Smooth muscle cell (in vitro differentiated cells): ENCODE measurements around the gene GATAD2A. TPM values are rescaled to one million over a fixed set of nuclear protein-coding genes. Genes with fewer than 3 reads are reported as not detected.
A peak's percentile ranks its signal among the peaks of the same experiment; 100 is the strongest.

Experiments used
- DNase-seq: peaks from one replicate; lab custom pipeline; 2025; ENCODE audit not compliant: unreplicated experiment; lab: John Stamatoyannopoulos, UW
- H2AFZ ChIP-seq: fragments of 200-600 bp; sonication (generic); 2 replicates; pipeline ENCODE4 v1.6.0; 2016; ENCODE audit warnings: antibody characterized with exemption, low read depth, mild to moderate bottlenecking
- H3F3A ChIP-seq: fragments of 200-600 bp; sonication (generic); 2 replicates; pipeline ENCODE4 v1.6.0; 2017; ENCODE audit warnings: antibody characterized with exemption, low read depth
- H3K27ac ChIP-seq: fragments of 200-600 bp; sonication (generic); 2 replicates; pipeline ENCODE4 v1.5.1; 2016; ENCODE audit warnings: low read depth, mild to moderate bottlenecking
- H3K27me3 ChIP-seq: fragments of 200-600 bp; sonication (generic); 2 replicates; pipeline ENCODE4 v1.6.1; 2016; ENCODE audit warnings: low read depth, mild to moderate bottlenecking
- H3K36me3 ChIP-seq: fragments of 200-600 bp; sonication (generic); 2 replicates; pipeline ENCODE4 v1.5.1; 2016; ENCODE audit warnings: low read depth
- H3K4me1 ChIP-seq: fragments of 200-600 bp; sonication (generic); 2 replicates; pipeline ENCODE4 v1.5.1; 2016; ENCODE audit warnings: low read depth
- H3K4me2 ChIP-seq: fragments of 200-600 bp; sonication (generic); 2 replicates; pipeline ENCODE4 v1.6.0; 2016; ENCODE audit warnings: mild to moderate bottlenecking
- H3K4me3 ChIP-seq: fragments of 200-600 bp; sonication (generic); 2 replicates; pipeline ENCODE4 v1.5.1; 2016; ENCODE audit warnings: mild to moderate bottlenecking
- H3K79me2 ChIP-seq: fragments of 200-600 bp; sonication (generic); 2 replicates; pipeline ENCODE4 v1.6.0; 2016; ENCODE audit warnings: low read depth, mild to moderate bottlenecking
- H3K9ac ChIP-seq: fragments of 200-600 bp; sonication (generic); 2 replicates; pipeline ENCODE4 v1.6.0; 2016; ENCODE audit warnings: low read depth
- H3K9me3 ChIP-seq: fragments of 200-600 bp; sonication (generic); replicated peaks from 2 replicates; pipeline ENCODE4 v1.5.1; 2016; ENCODE audit warnings: low read depth
- H4K20me1 ChIP-seq: fragments of 200-600 bp; sonication (generic); 2 replicates; pipeline ENCODE4 v1.6.0; 2016; ENCODE audit warnings: low read depth
- CTCF ChIP-seq: fragments of 200-600 bp; sonication (generic); IDR thresholded peaks from 2 replicates; pipeline ENCODE4 v1.5.1; 2017; ENCODE audit warnings: borderline replicate concordance, mild to moderate bottlenecking, antibody characterized with exemption; ENCODE audit not compliant: insufficient read depth, poor library complexity, severe bottlenecking
- WGBS: methylation state at CpG from one replicate; pipeline ENCODE4 v1.1.7; 2016; ENCODE audit warnings: low lambda C conversion rate; 5-methylcytosine and 5-hydroxymethylcytosine counted together
- polyA plus RNA-seq: library from polyadenylated mRNA; unstranded; fragments of >200 nt; fragmentation: Nextera tagmentation; extraction: Ambion mirVana; gene quantifications from 2 replicates; pipeline ENCODE4 v1.2.1, GENCODE V29; 2016
- total RNA-seq: library from RNA; depleted of rRNA; stranded (reverse); fragments of >200 nt; gene quantifications from 2 replicates; pipeline ENCODE4 v1.2.3, GENCODE V29; 2014

GATAD2A gene
- total and polyA plus RNA-seq, 2 experiments from 2014 or later = 26.8 to 27.0 TPM

- Histone ChIP-seq H2AFZ (no peak overlapping the region), H3F3A (no peaks in the 10 kb centered on the region), H3K36me3 (no peaks in the 10 kb centered on the region), H3K9ac (no peak overlapping the region), H3K27ac (no peak overlapping the region), H3K9me3 (no peaks in the 10 kb centered on the region), H4K20me1 (peaks cover 11% of the 10 kb centered on the region), H3K4me1 (peaks cover 9% of the 10 kb centered on the region), H3K27me3 (no peaks in the 10 kb centered on the region), H3K4me3 (no peak overlapping the region), H3K79me2 (peaks cover 32% of the 10 kb centered on the region), H3K4me2 (no peak overlapping the region)
- TF ChIP-seq CTCF = no peak
- WGBS = 97% methylated on average over 40 of the region's 46 CpGs
- DNase-seq = no peak
Measured at GRCh38 chr19:19514215-19514657, 108.8 kb downstream of the GATAD2A start.

GRCh38 chr19:19514881-19515641, 109.6 kb downstream of the GATAD2A start, which contains the start of gene TSSK6:
TSSK6 (minus strand) TSS chr19:19515548; CDS start chr19:19515427, 121 bp downstream.
- no peak for DNase-seq
- H3F3A ChIP-seq = no peaks in the 10 kb centered on the region
- 98% methylated on average over 59 of the region's 74 CpGs for WGBS
- H2AFZ ChIP-seq = peak within 1 kb of the TSS; percentile 56
- H3K36me3 ChIP-seq = no peaks in the 10 kb centered on the region
- peak within 1 kb of the TSS; percentile 75 for H3K9ac ChIP-seq
- peak within 1 kb of the TSS; percentile 87 for H3K4me3 ChIP-seq
- peaks cover 39% of the 10 kb centered on the region for H3K79me2 ChIP-seq
- peaks cover 20% of the 10 kb centered on the region for H4K20me1 ChIP-seq
- H3K27me3 ChIP-seq = no peaks in the 10 kb centered on the region
- peak within 1 kb of the TSS; percentile 98 for H3K4me2 ChIP-seq
- peak within 1 kb of the TSS; percentile 17 for H3K27ac ChIP-seq
- TF ChIP-seq CTCF = no peak
- no peaks in the 10 kb centered on the region for H3K9me3 ChIP-seq
- H3K4me1 ChIP-seq = peaks cover 9% of the 10 kb centered on the region

- 9% methylated on average over 61 of the region's 61 CpGs for WGBS
- H3K4me2 ChIP-seq = peak within 1 kb of the TSS; percentile 98
- peak within 1 kb of the TSS; percentile 17 for H3K27ac ChIP-seq
- H3K9ac ChIP-seq = peak within 1 kb of the TSS; percentile 75
- peaks cover 9% of the 10 kb centered on the region for H3K4me1 ChIP-seq
- TF ChIP-seq CTCF = no peak
- peaks cover 26% of the 10 kb centered on the region for H4K20me1 ChIP-seq
- peaks cover 47% of the 10 kb centered on the region for H3K79me2 ChIP-seq
- no peaks in the 10 kb centered on the region for H3K36me3 ChIP-seq
- H3F3A ChIP-seq = no peaks in the 10 kb centered on the region
- H3K9me3 ChIP-seq = no peaks in the 10 kb centered on the region
- no peaks in the 10 kb centered on the region for H3K27me3 ChIP-seq
- H3K4me3 ChIP-seq = peak within 1 kb of the TSS; percentile 87
- DNase-seq = peak; percentile 56
- peak within 1 kb of the TSS; percentile 56 for H2AFZ ChIP-seq
Measured at GRCh38 chr19:19515642-19516519, 110.4 kb downstream of the GATAD2A start, which contains the start of gene NDUFA13. NDUFA13 (plus strand) TSS chr19:19516225; CDS start chr19:19516239, 14 bp downstream.
